ENCODE results near the gene ARHGAP40.

ARHGAP40 gene

DNA sequence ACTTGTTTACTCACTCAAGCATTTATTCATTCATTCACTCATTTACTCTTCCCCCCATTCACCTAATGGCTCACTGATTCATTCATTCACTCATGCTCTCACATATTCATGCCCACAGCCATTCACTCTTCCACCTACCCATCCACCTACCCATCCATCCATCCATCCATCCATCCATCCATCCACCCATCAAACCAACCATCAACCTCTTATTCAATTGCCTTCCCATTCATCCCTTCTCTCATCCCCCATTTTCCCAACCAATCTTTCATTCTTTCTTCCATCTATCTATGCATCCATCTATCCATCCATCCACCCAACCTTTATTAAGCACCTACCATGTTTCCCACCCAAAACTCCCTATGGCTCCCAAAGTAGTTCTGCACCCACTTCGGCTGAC is 1.6 kb upstream of the ARHGAP40 start:
- no peaks in the 10 kb centered on the region for H3K9me3 ChIP-seq (ENCODE audit: control insufficient read depth, low read length)
- no peaks in the 10 kb centered on the region for H3K36me3 ChIP-seq (ENCODE audit: control insufficient read depth, insufficient read depth, low read length)
- peaks cover 14% of the 10 kb centered on the region for H3K27me3 ChIP-seq (ENCODE audit: control insufficient read depth, insufficient read depth, low read length, poor library complexity, severe bottlenecking)
- H3K4me1 ChIP-seq (ENCODE audit: control insufficient read depth, insufficient read depth, low read length) = peaks cover 11% of the 10 kb centered on the region
- H3K4me3 ChIP-seq (ENCODE audit: insufficient read depth, low read depth, low read length) = no peak overlapping the region
- WGBS, 2 experiments = 93 to 98% methylated on average over 1 of the region's 1 CpG
- H3K27ac ChIP-seq (ENCODE audit: insufficient read depth, low read depth, low read length, poor library complexity, severe bottlenecking) = no peak overlapping the region

DNA sequence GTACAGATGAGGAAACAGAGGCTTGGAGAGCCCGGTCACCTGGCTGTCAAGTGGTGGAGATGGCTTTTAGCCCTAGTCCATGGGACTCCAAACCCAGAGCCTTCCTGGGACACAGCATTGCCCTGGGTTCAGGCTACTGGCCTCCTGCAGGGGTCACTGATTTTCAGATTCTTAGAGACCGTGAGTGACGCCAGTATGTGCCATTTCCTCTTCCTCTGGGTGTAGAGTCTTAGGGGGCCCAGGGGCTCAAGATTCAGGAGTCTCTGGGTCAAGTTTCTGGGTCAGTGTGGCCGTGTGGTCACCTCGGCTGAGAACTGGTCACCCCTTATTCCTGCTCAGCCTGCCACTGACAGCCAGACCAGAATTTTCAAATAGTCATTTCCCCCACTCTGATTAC is 574 bp downstream of the ARHGAP40 start:
- WGBS, 2 experiments = 70 to 72% methylated on average over 5 of the region's 5 CpGs
- Histone ChIP-seq H3K4me1 (ENCODE audit: control insufficient read depth, insufficient read depth, low read length) (peaks cover 11% of the 10 kb centered on the region), H3K27me3 (ENCODE audit: control insufficient read depth, insufficient read depth, low read length, poor library complexity, severe bottlenecking) (peaks cover 14% of the 10 kb centered on the region), H3K27ac (ENCODE audit: insufficient read depth, low read depth, low read length, poor library complexity, severe bottlenecking) (no peak overlapping the region), H3K9me3 (ENCODE audit: control insufficient read depth, low read length) (no peaks in the 10 kb centered on the region), H3K4me3 (ENCODE audit: insufficient read depth, low read depth, low read length) (no peak overlapping the region), H3K36me3 (ENCODE audit: control insufficient read depth, insufficient read depth, low read length) (no peaks in the 10 kb centered on the region)

GRCh38 chr20:38603286-38603685 is 1.7 kb downstream of the ARHGAP40 start:
- Histone ChIP-seq H3K36me3 (ENCODE audit: control insufficient read depth, insufficient read depth, low read length) (no peaks in the 10 kb centered on the region), H3K9me3 (ENCODE audit: control insufficient read depth, low read length) (no peaks in the 10 kb centered on the region), H3K4me3 (ENCODE audit: insufficient read depth, low read depth, low read length) (no peak overlapping the region), H3K27me3 (ENCODE audit: control insufficient read depth, insufficient read depth, low read length, poor library complexity, severe bottlenecking) (peaks cover 14% of the 10 kb centered on the region), H3K4me1 (ENCODE audit: control insufficient read depth, insufficient read depth, low read length) (peaks cover 11% of the 10 kb centered on the region), H3K27ac (ENCODE audit: insufficient read depth, low read depth, low read length, poor library complexity, severe bottlenecking) (no peak overlapping the region)
- whole genome bisulfite sequencing, 2 experiments = 59 to 82% methylated on average over 1 to 3 of the region's 3 CpGs

DNA sequence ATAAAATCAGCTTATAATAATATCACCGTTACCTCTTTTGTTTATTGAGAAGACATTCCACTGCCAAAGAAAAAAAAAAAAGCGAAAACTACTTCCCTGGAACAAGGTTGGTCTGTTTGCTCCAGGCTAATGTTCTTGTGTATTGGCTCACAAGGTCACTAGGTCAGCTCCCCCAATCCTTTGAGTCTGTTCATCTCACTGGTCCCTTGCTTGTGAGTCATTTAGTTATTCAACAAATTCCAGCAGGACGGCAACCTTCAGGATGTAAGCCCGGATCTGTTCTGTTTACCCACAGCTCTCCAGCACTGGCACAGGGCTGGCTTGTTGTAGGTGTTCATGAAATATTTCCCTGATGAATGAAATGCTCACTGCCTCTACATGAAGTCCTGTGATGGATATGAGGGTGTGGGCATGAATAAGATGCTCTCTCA is 3.3 kb downstream of the ARHGAP40 start:
- 66 to 80% methylated on average over 4 of the region's 4 CpGs for WGBS, 2 experiments
- Histone ChIP-seq H3K4me1 (ENCODE audit: control insufficient read depth, insufficient read depth, low read length) (peaks cover 11% of the 10 kb centered on the region), H3K4me3 (ENCODE audit: insufficient read depth, low read depth, low read length) (no peak overlapping the region), H3K27ac (ENCODE audit: insufficient read depth, low read depth, low read length, poor library complexity, severe bottlenecking) (no peak overlapping the region), H3K27me3 (ENCODE audit: control insufficient read depth, insufficient read depth, low read length, poor library complexity, severe bottlenecking) (peaks cover 14% of the 10 kb centered on the region), H3K9me3 (ENCODE audit: control insufficient read depth, low read length) (no peaks in the 10 kb centered on the region), H3K36me3 (ENCODE audit: control insufficient read depth, insufficient read depth, low read length) (no peaks in the 10 kb centered on the region)

GRCh38 chr20:38607351-38607750 is 5.7 kb downstream of the ARHGAP40 start:
- no peaks in the 10 kb centered on the region for H3K4me1 ChIP-seq (ENCODE audit: control insufficient read depth, insufficient read depth, low read length)
- no peak overlapping the region for H3K4me3 ChIP-seq (ENCODE audit: insufficient read depth, low read depth, low read length)
- H3K27ac ChIP-seq (ENCODE audit: insufficient read depth, low read depth, low read length, poor library complexity, severe bottlenecking) = no peak overlapping the region
- H3K9me3 ChIP-seq (ENCODE audit: control insufficient read depth, low read length) = no peaks in the 10 kb centered on the region
- H3K36me3 ChIP-seq (ENCODE audit: control insufficient read depth, insufficient read depth, low read length) = no peaks in the 10 kb centered on the region
- H3K27me3 ChIP-seq (ENCODE audit: control insufficient read depth, insufficient read depth, low read length, poor library complexity, severe bottlenecking) = peaks cover 3% of the 10 kb centered on the region
- WGBS, 2 experiments = 65 to 72% methylated on average over 12 of the region's 12 CpGs

DNA sequence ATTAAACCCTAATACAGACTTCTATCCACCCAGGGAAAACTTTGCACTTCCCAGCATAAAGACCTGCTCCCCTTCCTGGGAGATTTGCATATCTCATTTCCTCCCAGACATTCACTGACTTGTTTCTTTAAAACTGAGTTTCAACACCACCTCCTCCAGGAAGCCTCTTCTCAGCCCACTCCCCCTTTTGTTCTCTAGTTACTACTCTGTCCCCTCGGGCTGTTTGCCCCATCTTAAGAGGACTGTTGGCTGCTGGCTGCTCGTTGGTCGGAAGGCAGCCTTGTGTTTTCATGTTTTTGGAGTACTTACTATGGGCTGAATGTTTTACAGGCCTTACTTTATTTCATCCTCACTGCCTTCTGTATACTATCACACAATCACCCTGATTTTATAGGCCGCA is 6.6 kb downstream of the ARHGAP40 start:
- Histone ChIP-seq H3K9me3 (ENCODE audit: control insufficient read depth, low read length) (no peaks in the 10 kb centered on the region), H3K4me3 (ENCODE audit: insufficient read depth, low read depth, low read length) (no peak overlapping the region), H3K36me3 (ENCODE audit: control insufficient read depth, insufficient read depth, low read length) (no peaks in the 10 kb centered on the region), H3K27me3 (ENCODE audit: control insufficient read depth, insufficient read depth, low read length, poor library complexity, severe bottlenecking) (no peaks in the 10 kb centered on the region), H3K27ac (ENCODE audit: insufficient read depth, low read depth, low read length, poor library complexity, severe bottlenecking) (no peak overlapping the region), H3K4me1 (ENCODE audit: control insufficient read depth, insufficient read depth, low read length) (no peaks in the 10 kb centered on the region)
- WGBS, 2 experiments = 55 to 64% methylated on average over 4 of the region's 4 CpGs

GRCh38 chr20:38609815-38610214 is 8.2 kb downstream of the ARHGAP40 start:
- WGBS, 2 experiments = 87 to 90% methylated on average over 3 to 4 of the region's 4 CpGs
- Histone ChIP-seq H3K36me3 (ENCODE audit: control insufficient read depth, insufficient read depth, low read length) (no peaks in the 10 kb centered on the region), H3K27me3 (ENCODE audit: control insufficient read depth, insufficient read depth, low read length, poor library complexity, severe bottlenecking) (no peaks in the 10 kb centered on the region), H3K9me3 (ENCODE audit: control insufficient read depth, low read length) (no peaks in the 10 kb centered on the region), H3K4me1 (ENCODE audit: control insufficient read depth, insufficient read depth, low read length) (no peaks in the 10 kb centered on the region), H3K4me3 (ENCODE audit: insufficient read depth, low read depth, low read length) (no peak overlapping the region), H3K27ac (ENCODE audit: insufficient read depth, low read depth, low read length, poor library complexity, severe bottlenecking) (no peak overlapping the region)

DNA sequence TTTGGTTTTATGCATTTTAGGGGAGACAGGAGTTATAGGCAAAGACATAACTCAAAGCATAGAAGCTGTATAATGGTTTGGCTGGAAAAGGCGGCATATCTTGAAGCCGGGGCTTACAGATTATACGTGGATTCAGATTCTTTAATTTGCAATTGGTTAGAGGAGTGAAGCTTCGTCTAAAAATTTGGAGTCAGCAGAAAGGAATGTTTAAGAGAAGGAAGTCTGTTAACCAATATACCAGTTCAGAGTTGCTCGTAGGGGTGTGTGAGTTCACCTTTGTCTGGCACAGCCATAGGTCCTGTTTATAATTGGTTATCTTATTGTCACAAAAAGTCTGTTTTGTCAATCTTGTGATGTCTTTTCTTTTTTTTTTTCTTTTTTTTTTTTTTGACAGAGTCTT is 8.9 kb downstream of the ARHGAP40 start:
- H3K27me3 ChIP-seq (ENCODE audit: control insufficient read depth, insufficient read depth, low read length, poor library complexity, severe bottlenecking) = no peaks in the 10 kb centered on the region
- no peak overlapping the region for H3K27ac ChIP-seq (ENCODE audit: insufficient read depth, low read depth, low read length, poor library complexity, severe bottlenecking)
- H3K36me3 ChIP-seq (ENCODE audit: control insufficient read depth, insufficient read depth, low read length) = no peaks in the 10 kb centered on the region
- H3K9me3 ChIP-seq (ENCODE audit: control insufficient read depth, low read length) = no peaks in the 10 kb centered on the region
- H3K4me1 ChIP-seq (ENCODE audit: control insufficient read depth, insufficient read depth, low read length) = no peaks in the 10 kb centered on the region
- no peak overlapping the region for H3K4me3 ChIP-seq (ENCODE audit: insufficient read depth, low read depth, low read length)
- 93 to 94% methylated on average over 5 of the region's 5 CpGs for WGBS, 2 experiments

DNA sequence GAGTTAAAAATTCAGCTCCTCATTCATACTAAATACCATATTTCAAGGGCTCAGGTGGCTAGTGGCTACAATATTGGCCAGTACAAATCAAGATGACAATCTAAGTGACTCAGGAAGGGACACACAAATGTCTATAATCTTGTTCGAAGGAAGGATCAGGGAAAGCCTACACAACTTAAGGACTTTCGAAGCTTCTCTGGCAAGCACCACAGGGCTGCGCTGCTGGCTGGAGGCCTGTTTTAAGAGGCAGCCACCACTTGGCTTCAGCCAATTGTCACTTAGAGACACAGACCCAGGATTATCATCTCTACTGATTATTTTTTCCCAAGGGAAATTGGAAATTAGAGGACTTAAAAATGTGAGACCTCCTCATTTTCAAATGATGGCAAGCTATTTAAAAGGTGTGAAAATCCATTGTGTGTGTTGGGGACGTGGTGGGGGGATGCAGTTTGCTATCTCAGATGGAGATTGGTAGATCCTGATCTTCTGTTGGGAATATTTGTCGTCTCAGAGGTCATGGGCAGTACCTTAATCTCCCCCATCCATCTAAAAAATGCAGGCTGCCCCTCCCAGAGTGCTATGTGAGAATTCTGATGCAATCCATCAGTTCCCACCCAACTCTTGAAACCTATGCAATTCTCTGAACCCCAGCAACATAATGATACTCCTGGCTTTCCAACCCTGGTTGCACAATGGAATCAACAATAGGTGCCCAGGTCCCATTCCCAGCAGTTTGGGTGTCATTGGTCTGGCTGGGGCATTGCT is 11.3 kb downstream of the ARHGAP40 start:
- H3K27ac ChIP-seq (ENCODE audit: insufficient read depth, low read depth, low read length, poor library complexity, severe bottlenecking) = no peak overlapping the region
- no peaks in the 10 kb centered on the region for H3K27me3 ChIP-seq (ENCODE audit: control insufficient read depth, insufficient read depth, low read length, poor library complexity, severe bottlenecking)
- no peak overlapping the region for H3K4me3 ChIP-seq (ENCODE audit: insufficient read depth, low read depth, low read length)
- no peaks in the 10 kb centered on the region for H3K9me3 ChIP-seq (ENCODE audit: control insufficient read depth, low read length)
- no peaks in the 10 kb centered on the region for H3K36me3 ChIP-seq (ENCODE audit: control insufficient read depth, insufficient read depth, low read length)
- peaks cover 4% of the 10 kb centered on the region for H3K4me1 ChIP-seq (ENCODE audit: control insufficient read depth, insufficient read depth, low read length)
- WGBS, 2 experiments = 86 to 91% methylated on average over 5 of the region's 5 CpGs

- no peaks in the 10 kb centered on the region for H3K9me3 ChIP-seq (ENCODE audit: control insufficient read depth, low read length)
- no peaks in the 10 kb centered on the region for H3K36me3 ChIP-seq (ENCODE audit: control insufficient read depth, insufficient read depth, low read length)
- WGBS, 2 experiments = 94 to 95% methylated on average over 15 of the region's 15 CpGs
- no peaks in the 10 kb centered on the region for H3K27me3 ChIP-seq (ENCODE audit: control insufficient read depth, insufficient read depth, low read length, poor library complexity, severe bottlenecking)
- no peak overlapping the region for H3K4me3 ChIP-seq (ENCODE audit: insufficient read depth, low read depth, low read length)
- no peak overlapping the region for H3K27ac ChIP-seq (ENCODE audit: insufficient read depth, low read depth, low read length, poor library complexity, severe bottlenecking)
- H3K4me1 ChIP-seq (ENCODE audit: control insufficient read depth, insufficient read depth, low read length) = peaks cover 6% of the 10 kb centered on the region
Observed at GRCh38 chr20:38615283-38615682, 13.7 kb downstream of the ARHGAP40 start.

Measured in ectodermal cell (in vitro differentiated cells).